ENCODE measurements around the gene ASTL.

DNA sequence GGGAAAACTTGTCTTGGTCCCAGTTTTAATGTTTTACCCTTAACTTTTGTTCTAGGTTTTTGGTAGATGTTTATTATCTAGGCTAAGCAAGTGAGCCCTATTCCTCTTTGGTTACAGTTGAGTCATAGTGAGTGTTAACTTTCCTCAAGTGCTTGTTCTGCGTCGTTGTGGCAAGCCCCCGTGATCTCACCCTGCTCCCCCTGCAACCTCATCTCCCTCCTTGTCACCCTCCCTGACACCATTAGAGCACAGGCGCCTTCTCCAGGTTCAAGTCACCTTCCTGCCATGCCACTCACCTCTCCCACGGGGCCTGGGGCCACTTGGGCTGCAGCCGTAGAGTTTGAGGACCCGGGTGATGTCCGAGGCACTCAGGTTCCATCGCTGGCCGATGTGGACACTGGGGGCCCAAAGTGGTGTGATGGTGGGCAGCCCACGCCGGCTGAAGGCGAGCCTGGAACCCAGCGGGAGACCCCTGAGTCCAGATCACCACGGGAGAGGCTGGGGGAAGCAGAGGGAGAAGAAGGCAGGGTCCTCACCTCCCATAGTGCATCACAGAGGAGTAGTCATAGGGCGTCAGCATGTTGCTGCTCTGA, 8.7 kb downstream of the ASTL start:
- TF ChIP-seq, protein P1, sequence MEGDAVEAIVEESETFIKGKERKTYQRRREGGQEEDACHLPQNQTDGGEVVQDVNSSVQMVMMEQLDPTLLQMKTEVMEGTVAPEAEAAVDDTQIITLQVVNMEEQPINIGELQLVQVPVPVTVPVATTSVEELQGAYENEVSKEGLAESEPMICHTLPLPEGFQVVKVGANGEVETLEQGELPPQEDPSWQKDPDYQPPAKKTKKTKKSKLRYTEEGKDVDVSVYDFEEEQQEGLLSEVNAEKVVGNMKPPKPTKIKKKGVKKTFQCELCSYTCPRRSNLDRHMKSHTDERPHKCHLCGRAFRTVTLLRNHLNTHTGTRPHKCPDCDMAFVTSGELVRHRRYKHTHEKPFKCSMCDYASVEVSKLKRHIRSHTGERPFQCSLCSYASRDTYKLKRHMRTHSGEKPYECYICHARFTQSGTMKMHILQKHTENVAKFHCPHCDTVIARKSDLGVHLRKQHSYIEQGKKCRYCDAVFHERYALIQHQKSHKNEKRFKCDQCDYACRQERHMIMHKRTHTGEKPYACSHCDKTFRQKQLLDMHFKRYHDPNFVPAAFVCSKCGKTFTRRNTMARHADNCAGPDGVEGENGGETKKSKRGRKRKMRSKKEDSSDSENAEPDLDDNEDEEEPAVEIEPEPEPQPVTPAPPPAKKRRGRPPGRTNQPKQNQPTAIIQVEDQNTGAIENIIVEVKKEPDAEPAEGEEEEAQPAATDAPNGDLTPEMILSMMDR (IDR thresholded peaks at IDR 0.05): no peak
- TF ChIP-seq EP300 (IDR thresholded peaks at IDR 0.05): no peak
- no peak for TF ChIP-seq POLR2A (IDR thresholded peaks at IDR 0.05)
- TF ChIP-seq POLR2AphosphoS5 (IDR thresholded peaks at IDR 0.05): no peak
